OCI-LY1 (cell line): ENCODE measurements around the gene RIN1.

ENCODE experiments used
- EZH2 ChIP-seq: fragments of 200-600 bp; sonication (generic), shearing (Covaris generic); IDR thresholded peaks from 2 replicates; pipeline ENCODE4 v1.8.0; 2017; ENCODE audit warnings: borderline replicate concordance, mixed run types, mild to moderate bottlenecking, antibody characterized with exemption, low read length, moderate library complexity, mixed read lengths
- TF ChIP-seq, protein P1 (sequence below): fragments of 200-600 bp; sonication (generic), shearing (Covaris generic); IDR thresholded peaks from 2 replicates; pipeline ENCODE4 v1.5.1; 2017; ENCODE audit warnings: mild to moderate bottlenecking, antibody characterized with exemption, low read length, moderate library complexity, mixed read lengths

DNA sequence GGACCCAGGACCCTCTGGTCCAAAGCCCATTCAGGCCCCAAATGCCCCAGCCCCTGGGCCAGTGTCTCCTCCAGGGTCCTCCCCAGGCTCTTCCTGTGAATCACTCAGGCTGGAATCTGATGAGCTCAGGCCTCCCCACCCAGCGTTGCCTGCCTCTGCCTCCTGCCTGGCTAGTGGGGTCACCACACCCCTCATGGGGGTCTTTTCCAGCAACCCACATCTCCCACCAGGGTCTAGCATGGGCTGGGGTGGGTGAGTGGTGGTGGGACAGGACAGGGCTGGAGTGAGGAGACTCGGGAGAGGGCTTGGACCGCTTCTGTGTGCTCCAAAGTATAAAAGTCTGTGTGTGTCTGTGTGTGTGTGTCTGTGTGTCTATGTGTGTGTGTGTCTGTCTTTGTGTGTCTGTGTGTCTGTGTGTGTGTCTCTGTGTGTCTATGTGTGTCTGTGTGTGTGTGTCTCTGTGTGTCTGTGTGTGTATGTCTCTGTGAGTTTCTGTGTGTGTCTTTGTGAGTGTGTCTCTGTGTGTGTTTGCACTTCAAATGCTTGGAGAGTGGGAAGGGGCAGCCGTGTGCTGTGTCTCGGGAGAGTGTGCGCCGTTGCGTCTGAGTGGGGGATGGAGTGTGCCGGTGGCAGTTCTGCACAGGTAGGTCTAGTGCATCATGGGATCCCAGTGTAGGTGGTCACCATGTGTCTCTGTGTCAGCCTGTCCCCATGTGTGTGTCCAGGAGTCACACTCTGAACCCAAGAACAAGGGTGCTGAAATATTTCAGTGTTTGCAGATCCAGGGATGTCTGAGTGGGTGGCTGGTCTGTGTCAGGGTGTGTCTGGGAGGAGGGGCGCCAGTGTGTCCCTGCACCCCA is 8.8 kb downstream of the RIN1 start:
- TF ChIP-seq, protein P1, sequence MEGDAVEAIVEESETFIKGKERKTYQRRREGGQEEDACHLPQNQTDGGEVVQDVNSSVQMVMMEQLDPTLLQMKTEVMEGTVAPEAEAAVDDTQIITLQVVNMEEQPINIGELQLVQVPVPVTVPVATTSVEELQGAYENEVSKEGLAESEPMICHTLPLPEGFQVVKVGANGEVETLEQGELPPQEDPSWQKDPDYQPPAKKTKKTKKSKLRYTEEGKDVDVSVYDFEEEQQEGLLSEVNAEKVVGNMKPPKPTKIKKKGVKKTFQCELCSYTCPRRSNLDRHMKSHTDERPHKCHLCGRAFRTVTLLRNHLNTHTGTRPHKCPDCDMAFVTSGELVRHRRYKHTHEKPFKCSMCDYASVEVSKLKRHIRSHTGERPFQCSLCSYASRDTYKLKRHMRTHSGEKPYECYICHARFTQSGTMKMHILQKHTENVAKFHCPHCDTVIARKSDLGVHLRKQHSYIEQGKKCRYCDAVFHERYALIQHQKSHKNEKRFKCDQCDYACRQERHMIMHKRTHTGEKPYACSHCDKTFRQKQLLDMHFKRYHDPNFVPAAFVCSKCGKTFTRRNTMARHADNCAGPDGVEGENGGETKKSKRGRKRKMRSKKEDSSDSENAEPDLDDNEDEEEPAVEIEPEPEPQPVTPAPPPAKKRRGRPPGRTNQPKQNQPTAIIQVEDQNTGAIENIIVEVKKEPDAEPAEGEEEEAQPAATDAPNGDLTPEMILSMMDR, result no peak
- no peak for TF ChIP-seq EZH2
